Suppressor macrophage (primary cell): Measurements from ENCODE around the gene FAM81B.
A peak's percentile ranks its signal among the peaks of the same experiment; 100 is the strongest.

ENCODE experiments used
- DNase-seq, 4 experiments: peaks; one replicate each; pipeline ENCODE4 v3.0.0-alpha.2; 2020 to 2022

FAM81B gene

GRCh38 chr5:95401626-95402025 lies 10.5 kb downstream of the FAM81B start:
- no peak for DNase-seq

GRCh38 chr5:95403996-95404395 lies 12.8 kb downstream of the FAM81B start:
- no peak for DNase-seq

GRCh38 chr5:95406426-95407090 lies 15.4 kb downstream of the FAM81B start:
- DNase-seq = no peak

- no peak for DNase-seq
Measured at GRCh38 chr5:95410279-95410678, 19.1 kb downstream of the FAM81B start.

GRCh38 chr5:95411474-95411873 lies 20.3 kb downstream of the FAM81B start:
- peak in 1 of 4 experiments; percentile 5 for DNase-seq

- no peak for DNase-seq
Measured at GRCh38 chr5:95414451-95414850, 23.3 kb downstream of the FAM81B start.

GRCh38 chr5:95417971-95418370 lies 26.8 kb downstream of the FAM81B start:
- DNase-seq = no peak

- no peak for DNase-seq
Measured at GRCh38 chr5:95422838-95423237, 31.7 kb downstream of the FAM81B start.

GRCh38 chr5:95424016-95424415 lies 32.9 kb downstream of the FAM81B start:
- no peak for DNase-seq

- peak in 1 of 4 experiments; percentile 5 for DNase-seq
Measured at GRCh38 chr5:95424526-95424925, 33.4 kb downstream of the FAM81B start.

- DNase-seq = no peak
Measured at GRCh38 chr5:95426227-95426626, 35.1 kb downstream of the FAM81B start.

GRCh38 chr5:95432779-95433178 lies 41.6 kb downstream of the FAM81B start:
- no peak for DNase-seq

GRCh38 chr5:95439801-95440493 lies 48.8 kb downstream of the FAM81B start:
- DNase-seq = no peak

- no peak for DNase-seq
Measured at GRCh38 chr5:95440825-95441224, 49.7 kb downstream of the FAM81B start.

- DNase-seq = no peak
Measured at GRCh38 chr5:95441636-95442035, 50.5 kb downstream of the FAM81B start.

GRCh38 chr5:95445442-95445841 lies 54.3 kb downstream of the FAM81B start:
- DNase-seq = no peak

- DNase-seq = no peak
Measured at GRCh38 chr5:95445995-95446394, 54.8 kb downstream of the FAM81B start.

GRCh38 chr5:95446560-95447221 lies 55.5 kb downstream of the FAM81B start:
- no peak for DNase-seq

- DNase-seq = no peak
Measured at GRCh38 chr5:95447961-95448360, 56.8 kb downstream of the FAM81B start.

GRCh38 chr5:95448789-95449188 lies 57.6 kb downstream of the FAM81B start:
- no peak for DNase-seq

GRCh38 chr5:95449460-95449859 lies 58.3 kb downstream of the FAM81B start:
- no peak for DNase-seq

- no peak for DNase-seq
Measured at GRCh38 chr5:95454536-95454935, 63.4 kb downstream of the FAM81B start.

- no peak for DNase-seq
Measured at GRCh38 chr5:95460665-95461064, 69.5 kb downstream of the FAM81B start.

GRCh38 chr5:95471487-95471886 lies 80.3 kb downstream of the FAM81B start:
- peak in 1 of 4 experiments; percentile 2 for DNase-seq
